HCT116 (cell line): Measurements from ENCODE around the gene CALHM1. TPM values are rescaled to one million over a fixed set of nuclear protein-coding genes. Genes with fewer than 3 reads are reported as not detected.

Source experiments
- ATAC-seq: fragments of 200-7000 bp; cut with Tn5 transposase; 2 replicates; pipeline ENCODE4 v1.9.1; 2020; ENCODE audit warnings: mild to moderate bottlenecking, moderate library complexity
- BruUV-seq: library from RNA; stranded (reverse); fragments of 400-500 nt; replicated peaks from 2 replicates; lab custom pipeline; 2021; lab: Mats Ljungman, UMichigan
- CTCF ChIA-PET: fragments of 300-600 bp; sonication (Branson Sonifier 250); formaldehyde crosslinking; loops from one replicate; lab custom pipeline; 2021; ENCODE audit warnings: antibody characterized with exemption; lab: Charles Lee
- POLR2A ChIA-PET: fragments of 300-600, 350-600 bp; sonication (Branson Sonifier 250); formaldehyde crosslinking; loops from one replicate; lab custom pipeline; 2021; ENCODE audit warnings: antibody characterized with exemption; lab: Charles Lee
- RAD21 ChIA-PET, 2 experiments: fragments of 300-600 bp; sonication (Branson Sonifier 250); formaldehyde crosslinking; loops; one replicate each; lab custom pipeline; 2023; ENCODE audit warnings: low total read pairs in 2 of 2; ENCODE audit not compliant: uncharacterized antibody in 2 of 2, unreplicated experiment in 2 of 2, low non-redundant PET in 1 of 2; lab: Charles Lee
- DNase-seq: peaks from one replicate; pipeline ENCODE4 v3.0.0-alpha.2; 2010; ENCODE audit warnings: low read depth, low spot score
- H2AFZ ChIP-seq: fragments of 200-600 bp; shearing (Covaris generic), sonication (generic); 2 replicates; pipeline ENCODE4 v1.6.1; 2017; ENCODE audit warnings: low read depth, mixed run types, mixed read lengths, antibody characterized with exemption, low read length; ENCODE audit not compliant: poor library complexity, severe bottlenecking
- H3K27ac ChIP-seq: 2 replicates; pipeline ENCODE4 v1.5.1; 2012; ENCODE audit warnings: low read depth, low read length
- H3K27me3 ChIP-seq: fragments of 200-600 bp; sonication (generic); 2 replicates; pipeline ENCODE4 v1.6.1; 2016; ENCODE audit warnings: mixed run types, low read length, mixed read lengths; ENCODE audit not compliant: insufficient read depth
- H3K36me3 ChIP-seq, 2 experiments: fragments of 200-500 bp in 1 of 2; fragments of 200-600 bp in 1 of 2; sonication (Bioruptor generic) in 1 of 2; sonication (generic) in 1 of 2; 2 replicates each; pipeline versions ENCODE4 v1.5.1 to v1.6.1; 2014 to 2016; ENCODE audit warnings: low read length in 2 of 2, inconsistent platforms in 1 of 2, mixed read lengths in 1 of 2, mixed run types in 1 of 2; ENCODE audit not compliant: insufficient read depth in 2 of 2, control insufficient read depth in 1 of 2
- H3K4me1 ChIP-seq, 2 experiments: fragments of 200-600 bp in 1 of 2; sonication (generic) in 1 of 2; 2 replicates each; pipeline versions ENCODE4 v1.5.1 to v1.6.1; 2012 to 2017; ENCODE audit warnings: low read length in 2 of 2, inconsistent platforms in 1 of 2, mild to moderate bottlenecking in 1 of 2, mixed read lengths in 1 of 2, mixed run types in 1 of 2, moderate library complexity in 1 of 2; ENCODE audit not compliant: insufficient read depth in 2 of 2, control insufficient read depth in 1 of 2
- H3K4me2 ChIP-seq: fragments of 200-600 bp; sonication (generic); 2 replicates; pipeline ENCODE4 v1.6.1; 2017; ENCODE audit warnings: mixed run types, low read length, mixed read lengths
- H3K4me3 ChIP-seq, 2 experiments: fragments of 200-600 bp in 1 of 2; sonication (generic) in 1 of 2; replicated peaks in 1 of 2; 2 replicates each; pipeline ENCODE4 v1.5.1; 2011 to 2016; ENCODE audit warnings: low read length in 2 of 2, control low read depth in 1 of 2, low read depth in 1 of 2, mild to moderate bottlenecking in 1 of 2, mixed read lengths in 1 of 2, mixed run types in 1 of 2
- H3K79me2 ChIP-seq: fragments of 200-600 bp; sonication (generic); 2 replicates; pipeline ENCODE4 v1.6.1; 2017; ENCODE audit warnings: mild to moderate bottlenecking, mixed run types, low read length, moderate library complexity, mixed read lengths; ENCODE audit not compliant: insufficient read depth
- H3K9ac ChIP-seq: fragments of 200-600 bp; sonication (generic); 2 replicates; pipeline ENCODE4 v1.6.1; 2016; ENCODE audit warnings: low read length, mixed read lengths
- H3K9me2 ChIP-seq: fragments of 200-600 bp; sonication (generic), shearing (Covaris generic); 2 replicates; pipeline ENCODE4 v1.6.1; 2017; ENCODE audit warnings: mixed run types, mild to moderate bottlenecking, moderate library complexity; ENCODE audit not compliant: insufficient read depth
- H3K9me3 ChIP-seq, 2 experiments: fragments of 200-500 bp in 1 of 2; fragments of 200-600 bp in 1 of 2; sonication (Bioruptor generic) in 1 of 2; sonication (generic) in 1 of 2; 2 replicates each; pipeline ENCODE4 v1.6.1; 2014 to 2017; ENCODE audit warnings: low read length in 2 of 2, mixed read lengths in 2 of 2, inconsistent platforms in 1 of 2, low read depth in 1 of 2, mild to moderate bottlenecking in 1 of 2, mixed run types in 1 of 2, moderate library complexity in 1 of 2; ENCODE audit not compliant: control insufficient read depth in 1 of 2, insufficient read depth in 1 of 2
- H4K20me1 ChIP-seq: fragments of 200-600 bp; sonication (generic), shearing (Covaris generic); 2 replicates; pipeline ENCODE4 v1.6.1; 2017; ENCODE audit warnings: mixed run types, mild to moderate bottlenecking, moderate library complexity; ENCODE audit not compliant: insufficient read depth
- CEBPB ChIP-seq: IDR thresholded peaks from 2 replicates; pipeline ENCODE4 v1.6.1; 2012; ENCODE audit warnings: low read depth
- EGR1 ChIP-seq: IDR thresholded peaks from 2 replicates; pipeline ENCODE4 v1.6.1; 2012; ENCODE audit warnings: low read depth
- EZH2 ChIP-seq: fragments of 200-600 bp; sonication (generic); IDR thresholded peaks from 2 replicates; pipeline ENCODE4 v1.6.1; 2017; ENCODE audit warnings: antibody characterized with exemption, mixed run types
- JUND ChIP-seq: IDR thresholded peaks from 2 replicates; pipeline ENCODE4 v1.6.1; 2012
- SRF ChIP-seq: IDR thresholded peaks from 2 replicates; pipeline ENCODE4 v1.6.1; 2012; ENCODE audit warnings: low read depth
- TCF7L2 ChIP-seq: IDR thresholded peaks from 2 replicates; pipeline ENCODE4 v1.7.0; 2011; ENCODE audit warnings: borderline replicate concordance, inconsistent platforms; ENCODE audit not compliant: insufficient read depth, insufficient read length; ENCODE audit errors: extremely low read depth
- YY1 ChIP-seq: IDR thresholded peaks from 2 replicates; pipeline ENCODE4 v1.6.1; 2011; ENCODE audit warnings: low read length, low read depth, moderate library complexity, mild to moderate bottlenecking; ENCODE audit not compliant: insufficient replicate concordance; ENCODE audit errors: extremely low read depth
- ZBTB33 ChIP-seq: IDR thresholded peaks from 2 replicates; pipeline ENCODE4 v1.6.1; 2011; ENCODE audit warnings: mild to moderate bottlenecking, low read length, moderate library complexity; ENCODE audit not compliant: insufficient replicate concordance; ENCODE audit errors: extremely low read depth
- intact Hi-C: fragments of 100-400 bp; cut with micrococcal nuclease; formaldehyde crosslinking; loops from 2 replicates; pipeline ENCODE4 v1.10.0; 2022
- total RNA-seq: library from RNA; stranded (reverse); gene quantifications from one replicate; pipeline ENCODE4 v1.2.1, GENCODE V29; 2021; ENCODE audit not compliant: unreplicated experiment

CALHM1 gene
- total RNA-seq, 1 experiment from 2014 or later, result not detected

GRCh38 chr10:103457176-103457712 lies 1.5 kb downstream of the CALHM1 start:
- no peaks in the 10 kb centered on the region for H3K79me2 ChIP-seq

More at GRCh38 chr10:103457176-103457712, 1.5 kb downstream of the CALHM1 start:
- no peak overlapping the region for H3K27ac ChIP-seq
- H3K4me1 ChIP-seq, result peaks cover 3 to 18% of the 10 kb centered on the region in 2 experiments; a peak in 3 of 4 replicates
- H3K36me3 ChIP-seq, result no peaks in the 10 kb centered on the region
- TF ChIP-seq EGR1 (no peak), ZBTB33 (no peak), JUND (no peak), TCF7L2 (no peak), EZH2 (no peak), CEBPB (no peak), SRF (no peak), YY1 (no peak)
- POLR2A ChIA-PET, result no interaction called here
- ATAC-seq (no peak), DNase-seq (no peak)
- RAD21 ChIA-PET, result no interaction called here
- CTCF ChIA-PET, result no interaction called here
- no peaks in the 10 kb centered on the region for H3K27me3 ChIP-seq
- no TSS peak for BruUV-seq
- no peak overlapping the region for H3K9ac ChIP-seq
- H3K4me3 ChIP-seq, result no peak overlapping the region
- no peak overlapping the region for H3K4me2 ChIP-seq
- no peak overlapping the region for H2AFZ ChIP-seq
- H3K9me3 ChIP-seq, result no peaks in the 10 kb centered on the region
- intact Hi-C loops, result no loop called here
- H4K20me1 ChIP-seq, result no peaks in the 10 kb centered on the region
- H3K9me2 ChIP-seq, result no peaks in the 10 kb centered on the region
